ENCODE results near the gene CTSD.
"Not testable (repeated sequence)": the region's sequence is repeated elsewhere in the genome, so short reads cannot be mapped to it uniquely, and the experiment has no call there.

The CTSD gene

DNA sequence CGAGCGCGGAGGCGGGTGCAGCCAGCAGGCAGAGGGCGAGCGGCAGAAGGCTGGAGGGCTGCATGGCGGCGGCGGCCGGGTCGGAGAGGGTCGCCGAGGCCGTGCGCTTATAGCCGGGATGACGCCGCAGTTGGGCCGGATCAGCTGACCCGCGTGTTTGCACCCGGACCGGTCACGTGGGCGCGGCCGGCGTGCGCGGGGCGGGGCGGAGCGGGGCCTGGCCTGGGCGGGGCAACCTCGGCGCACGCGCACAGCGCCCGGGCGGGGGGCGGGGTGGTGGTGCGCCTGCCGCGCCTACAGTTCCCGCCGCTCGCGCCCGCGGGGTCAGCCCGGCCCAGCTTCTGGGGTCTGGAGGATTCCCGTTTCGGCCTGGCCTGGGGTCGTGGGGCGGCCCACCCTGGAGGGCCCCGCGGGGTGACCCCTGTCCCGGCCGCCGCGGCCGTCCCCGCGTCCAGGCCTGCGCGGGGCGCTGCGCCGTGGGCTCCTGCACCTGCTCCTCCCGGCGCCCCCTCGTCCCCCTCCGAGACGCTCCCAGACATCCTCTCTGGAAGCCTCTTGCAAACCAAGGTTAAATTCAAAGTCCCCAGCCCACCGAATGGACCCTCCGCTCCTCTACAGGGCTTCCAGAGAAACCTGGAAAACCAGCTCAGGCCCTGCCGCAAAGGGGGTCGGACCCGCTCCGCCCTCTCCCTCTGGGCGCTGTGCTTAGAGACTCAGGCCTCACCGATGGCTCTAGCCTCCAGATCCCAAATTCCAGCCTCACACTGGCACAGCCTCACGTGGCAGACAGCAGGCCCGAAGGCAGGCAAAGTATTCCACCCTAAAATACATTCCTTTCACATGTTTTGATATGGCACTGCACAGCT is at the start of gene CTSD:
Gene CTSD, minus strand, starts transcription at position 132 of the 866 bp plus-strand sequence. Its CDS starts 68 bp downstream, at position 64.
- peak; percentile 94 for DNase-seq

DNA sequence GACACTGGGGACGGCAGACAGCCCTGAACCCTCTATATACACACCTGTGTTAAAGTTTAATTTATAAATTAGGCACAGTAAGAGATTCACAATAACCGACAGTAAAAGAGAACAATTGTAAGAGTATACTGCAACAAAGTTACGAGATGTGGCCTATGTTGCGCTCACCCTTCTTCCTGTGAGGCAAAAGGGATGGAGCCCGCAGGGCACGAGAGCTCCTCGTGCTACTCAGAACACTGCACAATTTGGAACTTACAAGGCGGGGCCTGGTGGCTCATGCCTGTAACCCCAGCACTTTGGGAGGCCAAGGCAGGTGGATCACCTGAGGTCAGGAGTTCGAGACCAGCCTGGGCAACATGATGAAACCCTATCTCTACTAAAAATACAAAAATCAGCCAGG is 49.6 kb upstream of the CTSD start:
- DNase-seq, result not testable (repeated sequence)

DNA sequence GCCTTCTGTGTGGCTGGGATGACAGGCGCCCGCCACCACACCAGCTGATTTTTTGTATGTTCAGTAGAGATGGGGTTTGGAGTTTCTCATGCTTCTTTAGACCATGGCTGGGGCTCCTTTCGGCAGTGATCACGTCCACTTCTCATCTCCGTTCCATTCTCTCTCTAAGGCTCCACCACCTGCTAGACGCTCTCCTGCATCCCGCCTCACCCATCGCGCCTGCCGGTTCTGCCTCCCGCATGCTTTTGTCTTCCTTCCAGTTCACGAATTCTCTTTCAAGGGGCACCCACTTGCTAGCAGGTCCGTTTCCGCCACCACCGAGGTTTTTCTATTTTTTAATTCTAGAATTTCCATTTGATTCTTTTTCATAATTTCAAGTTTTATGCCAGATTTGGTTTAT is 49.1 kb upstream of the CTSD start:
- no peak for DNase-seq

DNA sequence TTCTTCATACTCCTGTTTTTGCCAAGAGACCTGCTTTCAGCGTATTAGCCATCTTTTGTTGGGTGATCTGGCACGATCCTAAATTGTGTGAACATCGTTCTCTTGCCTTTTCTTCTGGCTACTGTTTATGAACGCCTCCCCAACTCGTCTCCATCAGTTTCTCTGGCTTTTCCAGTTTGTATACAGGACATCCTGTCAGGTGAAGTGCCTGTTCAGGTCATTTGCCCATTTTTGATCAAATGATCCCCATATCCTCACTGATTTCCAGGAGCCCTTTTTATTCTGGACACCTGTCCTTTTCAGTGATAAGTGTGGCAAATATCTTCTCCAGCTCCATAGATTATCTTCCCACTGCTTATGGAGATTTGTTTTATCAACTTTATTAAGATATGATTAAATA is 48.5 kb upstream of the CTSD start:
- no peak for DNase-seq

DNA sequence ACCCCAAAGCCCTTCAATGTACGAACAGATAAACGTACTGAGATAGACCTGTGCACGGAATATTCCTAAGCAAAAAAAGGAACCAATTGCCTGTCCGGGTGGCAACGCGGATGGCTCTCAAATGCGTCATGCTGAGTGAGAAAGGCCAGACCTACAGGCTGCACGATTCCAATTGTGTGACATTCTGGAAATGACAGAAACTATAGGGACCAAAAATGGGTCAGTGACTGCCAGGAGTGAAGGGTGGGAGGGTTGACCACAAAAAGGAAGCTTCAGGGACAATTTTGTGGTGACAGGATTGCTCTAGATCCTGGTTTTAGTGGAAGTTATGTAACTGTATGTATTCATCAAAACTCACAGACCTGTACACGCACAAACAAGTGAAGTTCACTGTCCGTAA is 47.0 kb upstream of the CTSD start:
- no peak for DNase-seq

DNA sequence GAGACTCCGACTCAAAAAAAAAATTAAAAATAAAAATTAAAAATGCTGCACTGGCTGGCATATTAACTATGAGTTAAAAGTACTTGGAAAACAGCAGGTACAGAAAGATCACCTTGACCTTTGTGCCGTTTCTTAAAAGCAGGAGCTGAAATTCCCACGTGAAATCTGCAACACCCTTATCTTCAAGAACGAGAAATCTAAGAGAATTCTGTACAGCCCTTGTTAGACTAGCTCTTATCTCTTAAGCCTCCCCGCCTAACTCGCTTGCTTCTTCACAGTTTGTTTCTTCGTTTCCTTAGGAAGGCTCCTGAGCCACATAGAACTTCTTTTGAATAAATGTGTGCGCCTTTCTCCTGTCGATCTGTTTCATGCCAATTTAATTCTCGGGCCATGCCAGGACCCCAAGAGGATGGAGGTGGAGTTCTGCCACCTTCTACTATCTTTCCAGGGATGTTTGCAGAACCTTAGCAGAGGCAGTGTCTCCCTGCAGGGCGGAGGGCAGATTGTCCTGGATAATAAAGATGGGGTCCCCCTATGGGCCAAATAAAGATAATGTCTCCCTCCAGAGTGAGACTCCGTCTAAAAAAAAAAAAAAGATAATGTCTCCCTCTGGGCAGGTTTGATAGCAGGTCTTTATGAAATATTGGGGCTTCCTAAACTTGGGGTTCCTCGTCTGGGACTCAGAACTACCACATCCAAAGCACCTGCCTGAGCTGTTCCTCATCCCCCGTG is 43.7 kb upstream of the CTSD start:
- no peak for DNase-seq

DNA sequence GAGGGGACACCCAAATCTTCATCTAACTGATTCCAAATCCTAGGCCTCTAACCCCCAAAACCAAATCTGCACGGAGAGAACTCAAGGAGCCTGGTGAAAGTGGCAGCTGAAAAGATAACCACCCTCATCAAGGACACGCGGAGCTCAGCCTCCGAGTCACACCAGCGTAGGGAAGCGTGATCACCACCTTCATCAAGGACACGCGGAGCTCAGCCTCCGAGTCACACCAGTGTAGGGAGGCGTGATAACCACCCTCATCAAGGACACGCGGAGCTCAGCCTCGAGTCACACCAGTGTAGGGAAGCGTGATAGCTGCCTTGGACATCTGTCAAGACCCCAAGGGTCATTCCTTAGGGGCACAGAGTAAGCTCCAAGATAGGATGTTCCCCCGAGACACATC is 41.8 kb upstream of the CTSD start:
- no peak for DNase-seq

DNA sequence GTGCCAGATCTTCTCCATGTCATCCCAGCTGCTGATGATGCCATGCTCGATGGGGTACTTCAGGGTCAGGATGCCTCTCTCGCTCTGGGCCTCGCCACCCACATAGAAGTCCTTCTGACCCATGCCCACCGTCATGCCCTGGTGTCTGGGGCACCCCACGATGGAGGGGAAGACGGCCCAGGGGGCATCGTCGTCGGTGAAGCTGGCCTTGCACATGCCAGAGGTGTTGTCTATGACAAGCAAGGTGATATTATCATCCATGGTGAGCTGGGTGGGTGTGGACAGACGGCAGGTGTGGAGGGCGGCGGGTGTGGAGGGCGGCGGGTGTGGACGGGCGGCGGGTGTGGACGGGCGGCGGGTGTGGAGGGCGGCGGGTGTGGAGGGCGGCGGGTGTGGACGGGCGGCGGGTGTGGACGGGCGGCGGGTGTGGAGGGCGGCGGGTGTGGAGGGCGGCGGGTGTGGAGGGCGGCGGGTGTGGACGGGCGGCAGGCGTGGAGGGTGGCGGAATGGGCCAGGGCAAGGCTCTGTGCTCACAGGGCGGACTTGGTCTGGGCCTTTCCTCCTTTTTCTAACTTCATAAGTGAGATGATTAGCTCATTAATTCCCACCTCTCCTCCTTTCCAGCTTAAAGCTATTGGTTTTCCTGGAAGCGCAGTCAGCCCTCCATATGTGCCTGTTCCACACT is 40.2 kb upstream of the CTSD start:
- DNase-seq, result not testable (repeated sequence)

DNA sequence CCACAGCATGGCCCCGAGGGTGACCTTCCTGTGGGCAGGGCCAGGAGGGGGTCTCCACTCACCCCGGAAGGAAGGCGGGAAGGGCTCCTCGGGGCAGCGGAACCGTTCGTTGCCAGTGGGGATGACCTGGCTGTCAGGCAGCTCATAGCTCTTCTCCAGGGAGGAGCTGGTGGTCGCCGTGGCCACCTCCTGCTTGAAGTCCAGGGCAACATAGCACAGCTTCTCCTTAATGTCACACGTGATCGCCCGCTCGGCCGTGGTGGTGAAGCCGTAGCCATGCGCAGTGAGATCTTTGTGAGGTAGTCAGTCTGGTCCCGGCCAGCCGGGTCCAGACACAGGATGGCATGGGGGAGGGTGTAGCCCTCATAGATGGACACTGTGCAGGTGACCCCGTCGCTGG is 39.5 kb upstream of the CTSD start:
- no peak for DNase-seq

DNA sequence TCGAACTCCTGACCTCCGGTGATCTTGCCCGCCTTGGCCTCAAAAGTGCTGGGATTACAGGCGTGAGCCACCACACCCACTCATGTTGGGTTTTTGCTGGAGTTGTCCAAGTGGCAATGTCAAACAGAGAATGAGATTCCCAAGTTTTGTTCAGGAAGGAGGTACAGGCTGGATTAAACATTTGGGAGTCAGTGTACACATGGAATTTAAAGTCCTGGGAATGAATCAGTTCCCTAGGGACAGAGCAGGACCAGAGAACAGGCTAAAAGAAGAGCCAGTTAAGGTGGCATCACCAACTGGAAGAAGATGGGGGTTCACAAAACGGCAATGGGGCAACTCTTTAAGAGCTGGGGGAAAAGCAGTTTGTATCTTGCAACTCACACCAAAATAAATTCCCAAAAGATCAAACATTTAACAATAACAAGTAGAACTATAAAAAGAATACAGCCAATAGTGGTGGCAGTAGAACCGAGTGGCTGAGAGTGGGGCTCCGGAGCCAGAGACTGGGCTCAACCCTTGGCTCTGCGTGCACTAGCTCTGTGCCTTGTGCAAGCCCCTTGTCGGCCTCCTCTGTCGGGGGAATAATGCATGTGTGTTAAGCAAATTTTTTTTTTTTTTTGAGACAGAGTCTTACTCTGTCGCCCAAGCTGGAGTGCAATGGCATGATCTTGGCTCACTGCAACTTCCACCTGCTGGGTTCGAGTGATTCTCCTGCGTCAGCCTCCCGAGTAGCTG is 33.8 kb upstream of the CTSD start:
- DNase-seq, result no peak

DNA sequence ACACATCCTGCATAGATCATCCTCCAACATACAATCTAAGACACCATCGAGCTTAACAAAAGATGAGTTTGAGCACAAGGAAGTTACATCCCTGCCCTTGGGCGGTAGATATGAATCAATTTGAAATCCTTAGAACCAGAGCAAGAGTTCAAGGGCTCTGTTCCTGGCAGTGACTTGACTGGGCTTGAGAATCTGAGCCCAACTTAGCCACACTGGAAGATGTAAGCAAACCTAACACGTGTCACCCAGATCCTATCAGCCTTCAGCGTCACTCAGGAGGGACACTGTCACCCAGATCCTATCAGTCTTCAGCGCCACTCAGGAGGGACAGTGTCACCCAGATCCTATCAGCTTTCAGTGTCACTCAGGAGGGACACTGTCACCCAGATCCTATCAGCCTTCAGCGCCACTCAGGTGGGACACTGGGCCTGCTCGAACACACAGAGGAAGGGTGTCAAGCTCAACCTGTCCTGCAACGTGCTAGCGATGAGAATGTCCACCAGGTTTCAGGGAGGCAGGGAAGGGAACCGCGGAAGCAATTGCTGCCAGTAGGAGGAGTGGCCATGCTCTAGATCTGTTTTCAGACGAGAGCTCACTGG is 32.8 kb upstream of the CTSD start:
- DNase-seq, result no peak

DNA sequence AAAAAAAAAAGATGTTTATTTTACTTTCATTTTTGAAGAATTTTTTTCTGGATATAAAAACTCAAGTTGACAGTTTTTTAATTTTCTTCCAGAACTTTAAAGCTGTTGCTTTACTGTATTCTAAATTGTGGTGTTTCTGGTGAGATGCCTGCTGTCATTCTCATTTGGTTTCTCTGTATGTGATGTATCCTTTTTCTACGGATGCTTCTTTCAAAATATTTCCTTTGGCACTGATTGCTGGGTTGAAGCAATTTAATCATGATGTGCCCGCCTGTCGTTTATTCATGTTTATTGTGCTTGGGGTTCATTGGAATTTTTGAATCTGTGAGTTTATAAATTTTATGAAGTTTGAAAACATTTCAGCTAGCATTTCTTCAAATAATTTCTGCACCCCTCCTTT is 29.4 kb upstream of the CTSD start:
- no peak for DNase-seq

DNA sequence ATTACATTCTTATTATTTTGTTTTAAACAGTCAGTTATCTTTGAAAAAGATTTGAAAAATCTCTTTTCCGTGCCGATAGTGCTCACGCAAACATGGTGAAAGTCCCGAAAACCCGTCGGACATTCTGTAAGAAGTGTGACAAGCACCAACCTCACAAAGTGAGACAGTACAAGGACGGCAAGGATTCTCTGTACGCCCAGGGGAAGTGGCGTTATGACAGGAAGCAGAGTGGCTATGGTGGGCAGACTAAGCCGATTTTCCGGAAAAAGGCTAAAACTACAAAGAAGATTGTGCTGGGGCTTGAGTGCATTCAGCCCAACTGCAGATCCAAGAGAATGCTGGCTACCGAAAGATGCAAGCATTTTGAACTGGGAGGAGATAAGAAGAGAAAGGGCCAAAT is 28.7 kb upstream of the CTSD start:
- no peak for DNase-seq

DNA sequence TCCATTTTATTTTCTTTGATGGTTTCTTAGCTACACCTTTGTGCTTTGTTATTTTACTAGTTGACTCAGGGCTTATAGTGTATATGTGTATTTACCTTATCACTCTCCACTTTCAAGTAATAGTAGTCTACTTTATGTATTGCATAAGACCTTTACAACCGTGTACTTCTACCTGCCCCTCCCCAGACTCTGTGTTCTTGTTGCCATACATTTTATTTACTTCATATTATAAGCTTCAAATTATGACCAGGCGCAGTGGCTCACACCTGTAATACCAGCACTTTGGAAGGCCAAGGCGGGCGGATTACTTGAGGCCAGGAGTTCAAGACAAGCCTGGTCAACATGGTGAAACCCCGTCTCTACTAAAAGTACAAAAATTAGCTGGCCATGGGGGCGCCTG is 28.2 kb upstream of the CTSD start:
- no peak for DNase-seq

DNA sequence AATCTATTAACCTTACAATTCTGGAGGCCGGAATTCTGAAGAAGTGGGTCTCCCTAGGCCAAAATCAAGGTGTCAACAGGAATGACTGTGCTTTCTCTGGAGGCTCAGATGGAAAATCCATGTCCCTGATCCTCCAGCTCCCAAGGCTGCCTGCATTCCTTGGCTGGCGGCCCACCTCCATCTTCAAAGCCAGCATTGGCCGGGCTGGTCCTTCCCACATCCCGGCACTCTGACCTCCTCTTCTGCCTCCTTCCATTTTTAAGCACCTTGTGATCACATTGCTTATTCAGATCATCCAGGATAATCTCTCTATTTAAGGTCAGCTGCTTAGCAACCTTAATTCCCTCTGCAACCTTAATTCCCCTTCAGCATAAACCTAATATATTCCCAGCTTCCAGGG is 22.7 kb upstream of the CTSD start:
- DNase-seq, result no peak

DNA sequence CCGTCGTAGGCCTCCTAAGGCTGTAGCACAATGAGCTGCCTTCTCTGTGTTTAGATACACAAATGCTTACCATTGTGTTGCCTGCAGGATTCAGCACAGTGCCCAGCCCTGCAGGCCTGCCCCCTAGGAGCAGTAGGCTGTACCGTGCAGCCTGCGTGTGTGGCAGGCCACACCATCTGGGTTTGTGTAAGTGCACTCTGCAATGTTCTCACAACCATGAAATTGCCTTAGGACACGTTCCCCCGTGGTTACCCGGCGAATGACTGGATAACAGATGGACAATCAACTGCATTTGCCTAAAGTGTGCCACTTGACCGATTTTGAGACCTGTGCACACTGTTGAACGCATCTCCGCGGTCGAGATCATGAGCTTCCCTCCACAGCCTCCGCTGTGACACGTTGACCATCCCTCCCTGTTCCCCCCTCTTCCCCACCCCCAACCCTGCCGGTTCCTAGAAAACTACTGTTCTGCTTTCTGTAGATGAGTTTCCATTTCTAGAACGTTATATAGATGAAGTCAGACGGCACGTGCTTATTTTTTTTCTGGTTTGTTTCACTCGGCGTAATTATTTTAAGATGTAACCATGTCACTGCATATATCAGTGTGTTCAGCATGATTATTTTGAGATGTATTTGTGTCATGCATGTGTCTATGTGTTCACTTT is 22.2 kb upstream of the CTSD start:
- no peak for DNase-seq

DNA sequence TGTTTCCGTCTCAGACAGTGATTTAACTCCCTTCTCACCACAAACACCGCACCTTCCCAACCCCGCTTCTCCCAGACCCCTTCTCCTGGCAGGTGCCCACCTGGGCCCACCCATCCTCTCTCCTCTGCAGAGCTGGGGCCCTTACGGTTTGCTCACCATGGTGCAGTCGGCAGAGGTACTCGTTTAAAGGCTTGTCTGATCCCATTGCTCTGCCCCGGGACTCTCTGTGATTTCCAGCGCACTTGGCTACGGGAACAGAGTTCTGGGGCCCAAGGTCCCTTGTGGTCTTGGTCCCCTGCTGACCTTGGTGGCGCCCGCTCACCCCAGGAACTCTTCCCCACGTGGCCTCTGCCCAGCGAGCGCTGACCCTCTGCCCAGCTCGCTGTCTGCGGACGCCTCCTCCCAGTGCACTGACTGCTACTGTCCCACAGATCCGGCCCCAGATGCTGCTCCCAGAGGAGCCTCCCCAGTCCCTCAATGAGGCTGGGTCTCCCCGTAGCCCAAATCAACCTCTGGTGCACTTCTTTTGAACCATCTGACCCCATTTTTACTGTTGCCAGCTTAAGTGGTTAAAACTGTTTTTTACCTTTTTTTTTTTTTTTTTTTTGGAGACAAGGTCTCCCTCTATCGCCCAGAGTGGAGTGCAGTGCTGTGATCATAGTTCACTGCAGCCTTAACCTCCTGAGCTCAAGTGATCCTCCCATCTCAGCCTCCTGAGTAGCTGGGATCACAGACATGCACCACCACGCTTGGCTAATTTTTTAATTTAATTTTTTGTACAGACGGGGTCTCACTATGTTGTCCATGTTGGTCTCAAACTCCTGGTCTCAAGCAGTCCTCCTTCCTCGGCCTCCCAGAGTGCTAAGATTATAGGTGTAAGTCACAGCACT is 21.3 kb upstream of the CTSD start:
- no peak for DNase-seq

DNA sequence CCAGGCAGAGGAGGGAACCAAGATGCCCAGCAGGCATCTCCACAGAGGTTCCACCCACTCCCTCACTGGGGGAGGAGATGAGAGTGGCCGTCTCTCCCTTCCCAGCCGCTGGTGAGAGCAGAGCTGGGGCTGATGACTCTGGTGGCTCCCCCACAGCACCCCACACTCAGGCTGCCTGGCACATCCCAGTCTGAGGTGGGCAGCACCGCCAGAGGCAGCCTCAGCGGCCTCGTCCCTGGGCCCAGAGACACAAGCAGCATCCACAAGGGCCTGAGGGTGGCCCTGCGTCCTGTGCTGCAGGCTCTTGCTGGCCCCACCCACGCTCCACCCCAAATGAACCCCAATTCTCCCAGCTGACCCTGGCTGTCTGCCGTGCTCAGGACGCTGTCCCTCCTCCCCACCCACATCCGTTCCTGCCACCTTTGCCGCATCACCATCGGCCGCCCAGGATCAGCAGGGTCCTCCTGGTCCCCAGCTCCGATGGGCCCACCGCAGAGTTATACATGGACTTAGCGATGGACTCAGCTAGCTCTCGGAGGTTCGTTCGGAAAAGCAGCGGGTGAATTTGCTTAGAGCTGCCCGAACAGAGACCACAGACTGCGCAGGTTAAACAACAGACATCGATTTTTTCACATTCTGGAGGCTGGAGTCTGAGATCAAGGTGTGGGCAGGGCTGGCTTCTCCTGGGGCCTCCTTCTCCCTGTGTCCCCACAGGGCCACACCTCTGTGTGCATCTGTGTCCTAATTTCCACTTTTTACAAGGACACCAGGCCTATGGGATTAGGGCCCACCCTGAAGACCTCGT is 20.2 kb upstream of the CTSD start:
- no peak for DNase-seq

DNA sequence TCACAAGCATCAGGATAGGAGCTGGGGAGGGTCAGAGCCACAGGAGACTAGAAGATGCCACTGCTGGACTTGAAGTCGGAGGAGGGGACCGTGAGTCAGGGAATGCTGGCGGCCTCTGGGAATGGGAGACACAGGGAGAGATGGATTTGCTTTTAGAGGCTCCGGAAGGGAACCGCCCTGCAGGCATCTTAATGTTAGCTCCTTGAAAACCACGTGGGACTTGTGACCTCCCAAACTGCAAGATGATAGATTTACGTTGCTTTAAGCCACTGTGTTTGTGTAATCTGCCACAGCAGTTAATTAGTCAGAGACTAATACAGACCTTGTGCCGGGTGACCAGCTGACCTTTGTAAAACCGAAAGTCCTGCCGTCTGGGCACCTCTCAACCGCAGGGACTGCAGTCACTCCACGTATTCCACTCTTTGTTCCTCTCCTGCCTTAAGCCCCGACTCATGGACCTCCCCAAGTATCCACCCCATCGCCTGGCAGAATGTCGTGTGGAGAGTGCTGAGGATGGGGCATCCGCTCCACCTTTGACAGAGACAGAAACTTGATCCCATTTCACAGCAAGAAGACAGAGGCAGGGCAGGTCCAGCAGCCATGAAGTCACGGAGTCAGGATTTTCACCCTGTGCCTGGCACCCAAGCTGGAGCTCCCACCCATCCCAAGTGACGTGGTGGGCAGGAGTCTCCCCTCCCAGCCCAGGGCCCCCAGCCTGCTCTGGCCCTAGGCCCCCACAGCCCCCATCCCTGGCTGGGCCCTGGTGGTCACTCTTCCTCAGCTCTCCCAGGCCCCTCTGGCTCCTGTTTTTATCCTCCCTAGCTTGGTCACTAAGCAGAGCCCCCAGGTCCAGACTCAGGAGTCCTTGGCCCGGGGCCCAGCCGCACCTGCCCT is 19.4 kb upstream of the CTSD start:
- peak; percentile 44 for DNase-seq
